Measurements from ENCODE around the gene CYFIP2.

- TF ChIP-seq CTCF (IDR thresholded peaks at IDR 0.05; ENCODE audit: poor library complexity, severe bottlenecking) (no peak), MXI1 (conservative IDR thresholded peaks at IDR 0.05; ENCODE audit: poor library complexity, severe bottlenecking) (no peak), POLR2AphosphoS5 (IDR thresholded peaks at IDR 0.05) (no peak), REST (IDR thresholded peaks at IDR 0.05; ENCODE audit: borderline replicate concordance) (no peak), SMC3 (conservative IDR thresholded peaks at IDR 0.05; ENCODE audit: poor library complexity) (no peak), TAF1 (IDR thresholded peaks at IDR 0.05; ENCODE audit: low read depth) (no peak), EP300 (conservative IDR thresholded peaks at IDR 0.05; ENCODE audit: poor library complexity, severe bottlenecking) (no peak), EZH2 (IDR thresholded peaks at IDR 0.05; ENCODE audit: borderline replicate concordance, insufficient read depth, low read length, poor library complexity, severe bottlenecking) (no peak)
Measured at GRCh38 chr5:157269761-157270272, 3.9 kb downstream of the CYFIP2 start.
